GM21447 (cell line): ENCODE data around the gene ARAP1.

Experiments used
- ATAC-seq: cut with Tn5 transposase; IDR thresholded peaks from one replicate; pipeline ENCODE4 v1.9.1; 2021; ENCODE audit not compliant: unreplicated experiment

Gene ARAP1

GRCh38 chr11:72705442-72706365, 46.5 kb downstream of the ARAP1 start:
- ATAC-seq: no peak

- no peak for ATAC-seq
Measured at GRCh38 chr11:72704783-72705265, 47.4 kb downstream of the ARAP1 start.

GRCh38 chr11:72704028-72704782, 48.0 kb downstream of the ARAP1 start:
- no peak for ATAC-seq

- ATAC-seq: no peak
Measured at GRCh38 chr11:72703267-72704008, 48.8 kb downstream of the ARAP1 start.

- no peak for ATAC-seq
Measured at GRCh38 chr11:72702577-72703241, 49.5 kb downstream of the ARAP1 start.

GRCh38 chr11:72702096-72702495, 50.1 kb downstream of the ARAP1 start:
- no peak for ATAC-seq

GRCh38 chr11:72701466-72701865, 50.7 kb downstream of the ARAP1 start:
- ATAC-seq: no peak

- ATAC-seq: no peak
Measured at GRCh38 chr11:72700146-72700545, 52.1 kb downstream of the ARAP1 start.

- ATAC-seq: no peak
Measured at GRCh38 chr11:72697814-72698213, 54.4 kb downstream of the ARAP1 start.

GRCh38 chr11:72696866-72697700, 55.1 kb downstream of the ARAP1 start:
- ATAC-seq: no peak

GRCh38 chr11:72695354-72695753, 56.9 kb downstream of the ARAP1 start:
- ATAC-seq: no peak

- ATAC-seq: no peak
Measured at GRCh38 chr11:72693271-72693968, 58.8 kb downstream of the ARAP1 start.

GRCh38 chr11:72692498-72693237, 59.5 kb downstream of the ARAP1 start:
- no peak for ATAC-seq

GRCh38 chr11:72690166-72690565, 62.0 kb downstream of the ARAP1 start:
- ATAC-seq: no peak

GRCh38 chr11:72688929-72689328, 63.3 kb downstream of the ARAP1 start:
- no peak for ATAC-seq

- ATAC-seq: no peak
Measured at GRCh38 chr11:72688486-72688885, 63.7 kb downstream of the ARAP1 start.

- no peak for ATAC-seq
Measured at GRCh38 chr11:72687326-72687725, 64.9 kb downstream of the ARAP1 start.

GRCh38 chr11:72686639-72687220, 65.5 kb downstream of the ARAP1 start:
- ATAC-seq: no peak
